Sigmoid colon (tissue), 7 donors: ENCODE data around the gene ABCC1. TPM values are rescaled to one million over a fixed set of nuclear protein-coding genes. Genes with fewer than 3 reads are reported as not detected.

Source experiments
- DNase-seq: peaks from one replicate; pipeline ENCODE4 v3.0.0-alpha.2; 2019
- H3K27ac ChIP-seq, 4 donors: fragments of 200-600 bp; sonication (generic); one replicate each; pipeline ENCODE4 v1.5.1; 2016 to 2019; ENCODE audit warnings: mild to moderate bottlenecking in 1 of 4
- H3K27me3 ChIP-seq, 3 donors: fragments of 200-600 bp; sonication (generic); one replicate each; pipeline ENCODE4 v1.5.1; 2019; ENCODE audit warnings: mild to moderate bottlenecking in 1 of 3
- H3K36me3 ChIP-seq, 4 donors: fragments of 200-600 bp; sonication (generic); one replicate each; pipeline ENCODE4 v1.5.1; 2016 to 2019
- H3K4me1 ChIP-seq, 4 donors: fragments of 200-600 bp; sonication (generic); one replicate each; pipeline ENCODE4 v1.5.1; 2017 to 2019
- H3K4me3 ChIP-seq, 4 donors: fragments of 200-600 bp; sonication (generic); one replicate each; pipeline ENCODE4 v1.5.1; 2017 to 2019; ENCODE audit warnings: mild to moderate bottlenecking in 2 of 4, moderate library complexity in 1 of 4
- H3K9me3 ChIP-seq, 4 donors: fragments of 200-600 bp in 3 of 4; sonication (generic) in 3 of 4; one replicate each; pipeline versions ENCODE4 v1.5.1 to v1.6.1; 2013 to 2019
- EP300 ChIP-seq, 4 donors: sonication (generic); formaldehyde crosslinking; IDR thresholded peaks; one replicate each; pipeline ENCODE4 v1.6.1; 2017; ENCODE audit warnings: antibody characterized with exemption in 4 of 4
- POLR2A ChIP-seq, 2 donors: fragments of 450-650 bp; IDR thresholded peaks; one replicate each; pipeline ENCODE4 v1.6.1; 2016; ENCODE audit warnings: antibody characterized with exemption in 2 of 2, mild to moderate bottlenecking in 2 of 2, moderate library complexity in 2 of 2
- POLR2AphosphoS5 ChIP-seq, 4 donors: sonication (generic); formaldehyde crosslinking; IDR thresholded peaks; one replicate each; pipeline ENCODE4 v1.6.1; 2017; ENCODE audit warnings: antibody characterized with exemption in 4 of 4
- WGBS, 2 donors: extraction: QIAGEN DNeasy Blood & Tissue Kit; methylation state at CpG; one replicate each; pipeline ENCODE4 v1.1.7; 2013; 5-methylcytosine and 5-hydroxymethylcytosine counted together
- intact Hi-C: fragments of 100-400 bp; cut with DNase I; formaldehyde crosslinking; loops from one replicate; pipeline ENCODE4 v1.15.1; 2023
- polyA plus RNA-seq, 3 donors: library from polyadenylated mRNA; stranded (reverse); fragments of 200-250 nt; gene quantifications; one replicate each; pipeline ENCODE4 v1.2.3, GENCODE V29; 2013
- total RNA-seq, 4 donors: library from RNA; depleted of rRNA; stranded (reverse); fragments of >200 nt; gene quantifications; one replicate each; pipeline ENCODE4 v1.1.0, GENCODE V29; 2016
- TF ChIP-seq, protein P1 (sequence below), 4 experiments: fragments of 450-650 bp in 3 of 4; fragments of 200-600 bp in 1 of 4; IDR thresholded peaks; one replicate each; pipeline ENCODE4 v1.5.1; 2016 to 2019; ENCODE audit warnings: antibody characterized with exemption in 4 of 4, mild to moderate bottlenecking in 3 of 4, moderate library complexity in 2 of 4
- donor health status: healthy with polysubstance abuse.
- donor health status: Bipolar disorder and iron deficiency.
- donor health status: healthy.

The ABCC1 gene
- total and polyA plus RNA-seq, 7 donors: 1.8 to 51.8 (median 22.5) TPM

DNA sequence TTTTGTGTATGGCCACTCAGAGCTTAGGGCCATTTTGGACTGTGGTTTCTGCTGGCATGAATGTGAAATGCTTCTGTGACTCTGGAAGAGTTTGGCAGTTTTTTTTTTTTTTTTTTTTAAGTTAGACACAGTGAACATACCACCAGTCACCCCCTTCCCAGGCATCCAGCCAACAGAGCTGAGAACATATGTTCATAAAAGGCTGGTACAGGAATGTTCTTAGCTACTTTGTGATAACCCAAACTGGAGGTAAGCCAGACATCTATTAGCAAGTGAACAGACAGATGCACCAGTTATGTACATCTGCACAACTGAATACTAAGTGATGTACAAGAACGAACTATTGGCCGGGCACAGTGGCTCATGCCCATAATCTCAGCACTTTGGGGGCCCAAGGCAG lies 92.7 kb downstream of the ABCC1 start:
- H3K4me1 ChIP-seq: peaks cover 0 to 24% (median 15%) of the 10 kb centered on the region in 4 donors
- WGBS, 2 donors: 92 to 95% methylated on average over 2 of the region's 2 CpGs
- DNase-seq: no peak
- TF ChIP-seq POLR2A (IDR thresholded peaks at IDR 0.05) (no peak), EP300 (IDR thresholded peaks at IDR 0.05) (peak in 1 of 4 donors; percentile 28), POLR2AphosphoS5 (IDR thresholded peaks at IDR 0.05) (peak in 1 of 4 donors; percentile 39)
- H3K27me3 ChIP-seq: no peaks in the 10 kb centered on the region
- peaks cover 11 to 68% (median 33%) of the 10 kb centered on the region in 4 donors for H3K36me3 ChIP-seq
- intact Hi-C loops: no loop called here
- H3K4me3 ChIP-seq: no peak overlapping the region
- no peaks in the 10 kb centered on the region for H3K9me3 ChIP-seq
- peak overlapping the region; percentile 30 to 89 (median 61) for H3K27ac ChIP-seq

- no peak for TF ChIP-seq POLR2A (IDR thresholded peaks at IDR 0.05)
- no peak for TF ChIP-seq POLR2AphosphoS5 (IDR thresholded peaks at IDR 0.05)
- TF ChIP-seq EP300 (IDR thresholded peaks at IDR 0.05): no peak
- TF ChIP-seq, protein P1, sequence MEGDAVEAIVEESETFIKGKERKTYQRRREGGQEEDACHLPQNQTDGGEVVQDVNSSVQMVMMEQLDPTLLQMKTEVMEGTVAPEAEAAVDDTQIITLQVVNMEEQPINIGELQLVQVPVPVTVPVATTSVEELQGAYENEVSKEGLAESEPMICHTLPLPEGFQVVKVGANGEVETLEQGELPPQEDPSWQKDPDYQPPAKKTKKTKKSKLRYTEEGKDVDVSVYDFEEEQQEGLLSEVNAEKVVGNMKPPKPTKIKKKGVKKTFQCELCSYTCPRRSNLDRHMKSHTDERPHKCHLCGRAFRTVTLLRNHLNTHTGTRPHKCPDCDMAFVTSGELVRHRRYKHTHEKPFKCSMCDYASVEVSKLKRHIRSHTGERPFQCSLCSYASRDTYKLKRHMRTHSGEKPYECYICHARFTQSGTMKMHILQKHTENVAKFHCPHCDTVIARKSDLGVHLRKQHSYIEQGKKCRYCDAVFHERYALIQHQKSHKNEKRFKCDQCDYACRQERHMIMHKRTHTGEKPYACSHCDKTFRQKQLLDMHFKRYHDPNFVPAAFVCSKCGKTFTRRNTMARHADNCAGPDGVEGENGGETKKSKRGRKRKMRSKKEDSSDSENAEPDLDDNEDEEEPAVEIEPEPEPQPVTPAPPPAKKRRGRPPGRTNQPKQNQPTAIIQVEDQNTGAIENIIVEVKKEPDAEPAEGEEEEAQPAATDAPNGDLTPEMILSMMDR (IDR thresholded peaks at IDR 0.05): no peak
- Histone ChIP-seq H3K36me3 (peaks cover 5 to 70% (median 32%) of the 10 kb centered on the region in 4 donors), H3K9me3 (no peaks in the 10 kb centered on the region), H3K27me3 (no peaks in the 10 kb centered on the region), H3K4me3 (no peak overlapping the region), H3K27ac (peak overlapping the region in 3 of 4 donors; percentile 74 to 89 (median 83)), H3K4me1 (peaks cover 0 to 51% (median 35%) of the 10 kb centered on the region in 4 donors)
- DNase-seq: no peak
- WGBS, 2 donors: 72 to 74% methylated on average over 2 of the region's 2 CpGs
- intact Hi-C loops: no loop called here
Observed at GRCh38 chr16:16045296-16045695, 95.9 kb downstream of the ABCC1 start.

DNA sequence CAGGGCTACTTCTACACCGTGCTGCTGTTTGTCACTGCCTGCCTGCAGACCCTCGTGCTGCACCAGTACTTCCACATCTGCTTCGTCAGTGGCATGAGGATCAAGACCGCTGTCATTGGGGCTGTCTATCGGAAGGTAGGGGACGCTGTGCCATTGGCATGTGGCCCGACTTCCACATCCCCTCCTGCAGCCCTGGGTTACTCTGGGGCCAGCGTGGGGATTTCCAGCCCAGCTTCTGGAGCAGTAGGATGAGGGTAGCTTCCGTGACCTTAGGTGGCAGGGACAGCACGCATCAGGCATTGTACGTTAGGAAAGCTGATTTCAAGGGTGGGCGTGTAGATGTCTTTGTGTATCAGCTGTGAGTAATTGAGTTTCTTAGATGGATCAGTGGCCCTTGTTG lies 96.5 kb downstream of the ABCC1 start:
- DNase-seq: no peak
- WGBS, 2 donors: 70 to 96% methylated on average over 12 of the region's 12 CpGs
- Histone ChIP-seq H3K9me3 (no peaks in the 10 kb centered on the region), H3K4me3 (no peak overlapping the region), H3K27me3 (no peaks in the 10 kb centered on the region), H3K36me3 (peaks cover 5 to 66% (median 32%) of the 10 kb centered on the region in 4 donors), H3K4me1 (peaks cover 0 to 53% (median 37%) of the 10 kb centered on the region in 4 donors), H3K27ac (peak overlapping the region in 3 of 4 donors; percentile 74 to 89 (median 83))
- TF ChIP-seq POLR2AphosphoS5 (IDR thresholded peaks at IDR 0.05) (no peak), EP300 (IDR thresholded peaks at IDR 0.05) (no peak), POLR2A (IDR thresholded peaks at IDR 0.05) (no peak)
- TF ChIP-seq, protein P1 (IDR thresholded peaks at IDR 0.05): no peak
- intact Hi-C loops: no loop called here

GRCh38 chr16:16047761-16048160 lies 98.3 kb downstream of the ABCC1 start:
- WGBS, 2 donors: 93% methylated on average over 11 of the region's 11 CpGs
- intact Hi-C loops: no loop called here
- TF ChIP-seq POLR2A (IDR thresholded peaks at IDR 0.05) (no peak), EP300 (IDR thresholded peaks at IDR 0.05) (no peak), POLR2AphosphoS5 (IDR thresholded peaks at IDR 0.05) (peak in 3 of 4 donors; percentile 66 to 80 (median 75))
- Histone ChIP-seq H3K27me3 (no peaks in the 10 kb centered on the region), H3K27ac (peak overlapping the region; percentile 36 to 89 (median 78)), H3K9me3 (no peaks in the 10 kb centered on the region), H3K4me3 (no peak overlapping the region), H3K4me1 (peaks cover 0 to 37% (median 24%) of the 10 kb centered on the region in 4 donors), H3K36me3 (peaks cover 5 to 65% (median 34%) of the 10 kb centered on the region in 4 donors)
- DNase-seq: no peak

DNA sequence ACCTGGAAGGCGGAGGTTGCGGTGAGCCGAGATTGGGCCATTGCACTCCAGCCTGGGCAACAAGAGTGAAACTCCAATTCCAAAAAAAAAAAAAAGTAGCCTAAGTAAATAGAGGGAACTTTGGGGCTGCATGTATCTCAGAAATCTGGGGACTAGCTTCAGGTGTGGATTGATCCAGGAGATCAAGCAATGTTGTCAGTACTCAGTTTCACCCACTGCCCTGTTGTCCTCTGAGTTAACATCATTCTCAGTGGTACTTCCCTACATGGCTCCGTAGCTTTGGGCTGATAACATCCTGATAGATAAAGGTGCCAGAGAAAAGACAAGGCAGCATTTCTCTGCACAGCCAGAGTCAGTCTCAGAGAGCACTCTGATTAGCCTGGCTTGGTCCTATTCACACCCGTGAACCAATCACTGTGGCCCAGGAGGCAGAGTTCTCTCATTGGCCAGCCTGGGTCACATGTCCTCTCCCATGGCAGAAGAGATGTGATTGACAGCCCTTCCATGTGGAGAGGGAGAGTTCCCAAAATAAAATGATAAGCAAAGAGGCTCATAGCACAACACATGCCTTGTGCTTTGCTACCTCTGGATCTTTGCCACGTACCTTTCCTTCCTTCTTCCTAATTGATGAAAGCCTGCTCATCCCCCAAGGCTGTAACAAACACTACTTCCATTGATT lies 99.6 kb downstream of the ABCC1 start:
- no peak for DNase-seq
- TF ChIP-seq POLR2AphosphoS5 (IDR thresholded peaks at IDR 0.05) (no peak), POLR2A (IDR thresholded peaks at IDR 0.05) (no peak), EP300 (IDR thresholded peaks at IDR 0.05) (no peak)
- TF ChIP-seq, protein P1 (IDR thresholded peaks at IDR 0.05): no peak
- peaks cover 5 to 71% (median 32%) of the 10 kb centered on the region in 4 donors for H3K36me3 ChIP-seq
- peaks cover 0 to 37% (median 24%) of the 10 kb centered on the region in 4 donors for H3K4me1 ChIP-seq
- no peaks in the 10 kb centered on the region for H3K9me3 ChIP-seq
- no peaks in the 10 kb centered on the region for H3K27me3 ChIP-seq
- intact Hi-C loops: no loop called here
- no peak overlapping the region for H3K4me3 ChIP-seq
- H3K27ac ChIP-seq: peak overlapping the region; percentile 43 to 89 (median 78)
- WGBS, 2 donors: 96 to 97% methylated on average over 6 of the region's 6 CpGs
